ENCODE results near the gene STXBP6.

STXBP6 gene

DNA sequence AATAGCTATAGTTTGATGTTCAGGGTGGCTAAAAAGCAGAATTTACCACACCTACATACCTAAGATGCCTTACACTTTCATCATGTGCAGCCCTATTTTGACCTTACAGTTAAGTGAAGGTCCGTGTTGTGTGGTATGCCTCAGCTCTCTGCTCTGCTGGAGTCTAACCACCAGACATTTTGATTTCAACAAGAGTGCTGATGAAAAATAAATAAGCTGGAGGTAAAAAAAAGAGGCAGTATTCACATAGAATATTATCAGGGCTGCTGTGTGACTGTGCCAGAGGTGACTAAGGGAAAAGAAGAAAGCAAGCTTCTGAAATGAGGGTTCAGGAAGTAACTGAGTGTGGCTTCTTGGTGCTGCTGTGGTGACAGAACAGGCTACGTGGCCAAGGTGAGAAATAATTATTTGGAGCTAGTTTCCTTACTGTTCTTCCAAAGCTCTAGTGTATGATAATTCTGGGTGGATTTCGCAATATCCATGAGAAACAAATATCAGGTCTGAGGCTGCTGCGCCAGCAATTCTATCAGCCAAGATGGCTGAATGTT, 188.8 kb downstream of the STXBP6 start:
- Histone ChIP-seq H3K4me3 (ENCODE audit: severe bottlenecking) (no peak overlapping the region), H3K36me3 (ENCODE audit: low read depth) (no peaks in the 10 kb centered on the region), H3K9me3 (ENCODE audit: severe bottlenecking) (no peaks in the 10 kb centered on the region), H3K27me3 (ENCODE audit: insufficient read depth, poor library complexity, severe bottlenecking) (peaks cover 4% of the 10 kb centered on the region), H3K27ac (ENCODE audit: poor library complexity, severe bottlenecking) (no peak overlapping the region), H3K4me1 (ENCODE audit: insufficient read depth, poor library complexity, severe bottlenecking) (peaks cover 2% of the 10 kb centered on the region)
- no peak for DNase-seq (ENCODE audit: low spot score)
- peak; percentile 90 for ATAC-seq (ENCODE audit: low read depth)
- TF ChIP-seq, protein P1, sequence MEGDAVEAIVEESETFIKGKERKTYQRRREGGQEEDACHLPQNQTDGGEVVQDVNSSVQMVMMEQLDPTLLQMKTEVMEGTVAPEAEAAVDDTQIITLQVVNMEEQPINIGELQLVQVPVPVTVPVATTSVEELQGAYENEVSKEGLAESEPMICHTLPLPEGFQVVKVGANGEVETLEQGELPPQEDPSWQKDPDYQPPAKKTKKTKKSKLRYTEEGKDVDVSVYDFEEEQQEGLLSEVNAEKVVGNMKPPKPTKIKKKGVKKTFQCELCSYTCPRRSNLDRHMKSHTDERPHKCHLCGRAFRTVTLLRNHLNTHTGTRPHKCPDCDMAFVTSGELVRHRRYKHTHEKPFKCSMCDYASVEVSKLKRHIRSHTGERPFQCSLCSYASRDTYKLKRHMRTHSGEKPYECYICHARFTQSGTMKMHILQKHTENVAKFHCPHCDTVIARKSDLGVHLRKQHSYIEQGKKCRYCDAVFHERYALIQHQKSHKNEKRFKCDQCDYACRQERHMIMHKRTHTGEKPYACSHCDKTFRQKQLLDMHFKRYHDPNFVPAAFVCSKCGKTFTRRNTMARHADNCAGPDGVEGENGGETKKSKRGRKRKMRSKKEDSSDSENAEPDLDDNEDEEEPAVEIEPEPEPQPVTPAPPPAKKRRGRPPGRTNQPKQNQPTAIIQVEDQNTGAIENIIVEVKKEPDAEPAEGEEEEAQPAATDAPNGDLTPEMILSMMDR (IDR thresholded peaks at IDR 0.05; ENCODE audit: poor library complexity, severe bottlenecking): no peak

DNA sequence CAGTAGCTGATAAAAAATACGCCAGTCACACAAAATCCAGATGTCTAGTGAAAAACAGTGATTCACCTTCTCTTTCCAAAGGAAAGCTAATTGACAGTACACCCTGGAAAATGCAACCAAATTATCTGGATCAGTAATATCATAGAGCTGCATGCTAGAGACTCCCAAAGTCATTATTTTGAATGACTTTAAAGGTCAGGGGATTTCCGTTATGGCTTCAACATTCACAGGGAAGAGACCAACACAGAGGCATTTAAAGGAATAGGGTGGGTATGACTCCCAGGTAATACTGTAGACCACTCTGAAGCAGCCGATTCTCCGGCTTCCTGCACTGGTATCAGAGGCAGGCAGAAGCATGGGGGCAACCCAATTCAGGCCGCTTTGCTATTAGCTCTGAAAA, 190.4 kb downstream of the STXBP6 start:
- no peak overlapping the region for H3K27ac ChIP-seq (ENCODE audit: poor library complexity, severe bottlenecking)
- DNase-seq (ENCODE audit: low spot score) (no peak), ATAC-seq (ENCODE audit: low read depth) (no peak)
- peaks cover 2% of the 10 kb centered on the region for H3K4me1 ChIP-seq (ENCODE audit: insufficient read depth, poor library complexity, severe bottlenecking)
- TF ChIP-seq, protein P1 (IDR thresholded peaks at IDR 0.05; ENCODE audit: poor library complexity, severe bottlenecking): no peak
- no peaks in the 10 kb centered on the region for H3K9me3 ChIP-seq (ENCODE audit: severe bottlenecking)
- no peaks in the 10 kb centered on the region for H3K36me3 ChIP-seq (ENCODE audit: low read depth)
- H3K27me3 ChIP-seq (ENCODE audit: insufficient read depth, poor library complexity, severe bottlenecking): peaks cover 4% of the 10 kb centered on the region
- H3K4me3 ChIP-seq (ENCODE audit: severe bottlenecking): no peak overlapping the region

DNA sequence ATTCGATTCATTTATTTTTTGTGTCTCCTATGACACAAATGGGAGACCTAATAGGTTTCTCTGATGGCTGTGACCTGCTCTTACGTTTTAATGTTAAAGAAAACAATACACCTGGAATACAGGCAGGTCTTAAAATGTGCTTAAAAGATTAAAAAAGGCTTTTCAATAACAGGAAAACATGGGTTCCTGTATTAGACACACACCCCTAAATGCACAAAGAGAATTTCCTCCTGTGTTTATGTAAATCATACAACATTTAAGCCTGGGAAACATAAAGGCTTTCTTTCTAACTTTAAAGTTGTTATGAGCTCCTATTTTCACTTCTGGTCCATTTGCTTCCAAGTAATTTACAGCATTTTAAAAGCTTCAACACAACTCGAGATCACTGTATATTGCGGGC, 191.3 kb downstream of the STXBP6 start:
- H3K27me3 ChIP-seq (ENCODE audit: insufficient read depth, poor library complexity, severe bottlenecking): no peaks in the 10 kb centered on the region
- no peak overlapping the region for H3K4me3 ChIP-seq (ENCODE audit: severe bottlenecking)
- no peak overlapping the region for H3K27ac ChIP-seq (ENCODE audit: poor library complexity, severe bottlenecking)
- ATAC-seq (ENCODE audit: low read depth): no peak
- no peaks in the 10 kb centered on the region for H3K36me3 ChIP-seq (ENCODE audit: low read depth)
- TF ChIP-seq, protein P1 (IDR thresholded peaks at IDR 0.05; ENCODE audit: poor library complexity, severe bottlenecking): no peak
- DNase-seq (ENCODE audit: low spot score): no peak
- no peaks in the 10 kb centered on the region for H3K9me3 ChIP-seq (ENCODE audit: severe bottlenecking)
- H3K4me1 ChIP-seq (ENCODE audit: insufficient read depth, poor library complexity, severe bottlenecking): peaks cover 2% of the 10 kb centered on the region

DNA sequence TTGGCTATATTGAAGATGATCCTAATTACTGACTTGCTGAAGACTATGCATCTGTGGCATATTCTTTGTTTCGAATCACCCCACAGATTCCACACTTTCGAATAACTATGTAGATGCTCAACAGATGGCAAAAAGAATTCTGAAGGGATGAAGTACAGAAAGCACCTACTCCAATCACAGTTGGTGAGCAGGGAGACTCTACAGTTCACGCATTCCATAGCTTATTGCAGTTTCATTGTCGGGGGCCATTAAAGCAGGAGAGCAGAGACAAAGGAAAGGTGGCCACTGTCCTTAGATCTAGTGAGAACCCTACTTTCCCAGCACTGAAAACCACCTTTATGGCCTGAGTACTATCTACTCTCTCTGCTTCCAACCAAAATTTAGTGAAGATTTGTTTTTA, 191.9 kb downstream of the STXBP6 start:
- TF ChIP-seq, protein P1 (IDR thresholded peaks at IDR 0.05; ENCODE audit: poor library complexity, severe bottlenecking): no peak
- H3K27me3 ChIP-seq (ENCODE audit: insufficient read depth, poor library complexity, severe bottlenecking): no peaks in the 10 kb centered on the region
- no peaks in the 10 kb centered on the region for H3K36me3 ChIP-seq (ENCODE audit: low read depth)
- H3K27ac ChIP-seq (ENCODE audit: poor library complexity, severe bottlenecking): no peak overlapping the region
- H3K9me3 ChIP-seq (ENCODE audit: severe bottlenecking): no peaks in the 10 kb centered on the region
- ATAC-seq (ENCODE audit: low read depth): no peak
- H3K4me1 ChIP-seq (ENCODE audit: insufficient read depth, poor library complexity, severe bottlenecking): peaks cover 2% of the 10 kb centered on the region
- no peak overlapping the region for H3K4me3 ChIP-seq (ENCODE audit: severe bottlenecking)
- DNase-seq (ENCODE audit: low spot score): no peak

DNA sequence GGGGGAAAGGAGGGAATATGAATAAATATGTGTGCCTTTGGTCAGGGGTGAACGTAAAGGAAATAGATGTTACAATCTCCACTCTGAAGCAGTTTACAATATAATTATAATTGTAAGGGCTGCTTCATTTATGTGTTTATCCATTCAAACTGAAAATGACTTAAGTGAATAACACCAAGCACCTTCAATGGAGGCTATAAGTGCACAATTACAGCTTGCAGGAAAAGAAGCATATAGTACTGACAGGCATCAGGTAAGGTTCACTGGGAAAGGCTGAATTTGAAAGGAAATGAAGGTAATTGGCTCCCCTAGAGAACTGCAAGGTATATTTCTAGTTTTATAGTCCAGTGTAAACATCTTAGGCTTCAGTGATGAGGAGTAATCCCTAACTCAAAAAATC, 192.7 kb downstream of the STXBP6 start:
- DNase-seq (ENCODE audit: low spot score) (no peak), ATAC-seq (ENCODE audit: low read depth) (no peak)
- Histone ChIP-seq H3K27ac (ENCODE audit: poor library complexity, severe bottlenecking) (no peak overlapping the region), H3K27me3 (ENCODE audit: insufficient read depth, poor library complexity, severe bottlenecking) (no peaks in the 10 kb centered on the region), H3K4me3 (ENCODE audit: severe bottlenecking) (no peak overlapping the region), H3K36me3 (ENCODE audit: low read depth) (no peaks in the 10 kb centered on the region), H3K4me1 (ENCODE audit: insufficient read depth, poor library complexity, severe bottlenecking) (peaks cover 2% of the 10 kb centered on the region), H3K9me3 (ENCODE audit: severe bottlenecking) (no peaks in the 10 kb centered on the region)
- TF ChIP-seq, protein P1 (IDR thresholded peaks at IDR 0.05; ENCODE audit: poor library complexity, severe bottlenecking): no peak
